GM21526 (cell line): ENCODE measurements around the gene MTIF2.
"Not testable (repeated sequence)": the region's sequence is repeated elsewhere in the genome, so short reads cannot be mapped to it uniquely, and the experiment has no call there.

ENCODE experiments used
- ATAC-seq: cut with Tn5 transposase; IDR thresholded peaks from one replicate; pipeline ENCODE4 v1.9.1; 2021; ENCODE audit warnings: moderate library complexity; ENCODE audit not compliant: unreplicated experiment, low FRiP score

The MTIF2 gene

GRCh38 chr2:55245411-55245810, 23.6 kb downstream of the MTIF2 start:
- ATAC-seq: no peak

GRCh38 chr2:55242617-55243016, 26.4 kb downstream of the MTIF2 start:
- ATAC-seq: no peak

GRCh38 chr2:55241582-55241981, 27.4 kb downstream of the MTIF2 start:
- ATAC-seq: not testable (repeated sequence)

- no peak for ATAC-seq
Observed at GRCh38 chr2:55239656-55240222, 29.3 kb downstream of the MTIF2 start.

- ATAC-seq: no peak
Observed at GRCh38 chr2:55236992-55237543, 32.0 kb downstream of the MTIF2 start.

- ATAC-seq: no peak
Observed at GRCh38 chr2:55235724-55236538, 33.1 kb downstream of the MTIF2 start.

GRCh38 chr2:55233658-55233940, 35.4 kb downstream of the MTIF2 start:
- ATAC-seq: no peak

- ATAC-seq: peak; percentile 15
Observed at GRCh38 chr2:55232863-55233657, 36.0 kb downstream of the MTIF2 start.

GRCh38 chr2:55232084-55232862, 36.8 kb downstream of the MTIF2 start, which contains the start of the genes CLHC1 and RPS27A:
Gene CLHC1, minus strand, starts transcription at chr2:55232293. Its CDS starts 9,882 bp downstream, at chr2:55222411.
Gene RPS27A, plus strand, starts transcription at chr2:55232688. Its CDS starts 137 bp downstream, at chr2:55232825.
- peak; percentile 81 for ATAC-seq

- no peak for ATAC-seq
Observed at GRCh38 chr2:55231546-55232083, 37.4 kb downstream of the MTIF2 start.

- no peak for ATAC-seq
Observed at GRCh38 chr2:55230551-55230950, 38.5 kb downstream of the MTIF2 start.

- ATAC-seq: no peak
Observed at GRCh38 chr2:55229221-55229620, 39.8 kb downstream of the MTIF2 start.

GRCh38 chr2:55228226-55228563, 40.8 kb downstream of the MTIF2 start:
- no peak for ATAC-seq

- ATAC-seq: not testable (repeated sequence)
Observed at GRCh38 chr2:55227437-55228225, 41.4 kb downstream of the MTIF2 start.

GRCh38 chr2:55225481-55226020, 43.5 kb downstream of the MTIF2 start:
- ATAC-seq: no peak

- no peak for ATAC-seq
Observed at GRCh38 chr2:55224761-55225261, 44.2 kb downstream of the MTIF2 start.

- no peak for ATAC-seq
Observed at GRCh38 chr2:55223958-55224760, 44.9 kb downstream of the MTIF2 start.

GRCh38 chr2:55213822-55214221, 55.2 kb downstream of the MTIF2 start:
- no peak for ATAC-seq
